ENCODE measurements around the gene NUDT1.

Gene NUDT1

GRCh38 chr7:2282185-2282751, 40.2 kb downstream of the NUDT1 start:
- H4K20me1 ChIP-seq (ENCODE audit: insufficient read depth) = no peaks in the 10 kb centered on the region
- H3K79me2 ChIP-seq (ENCODE audit: insufficient read depth, low read depth) = no peaks in the 10 kb centered on the region
- no peaks in the 10 kb centered on the region for H3K4me1 ChIP-seq (ENCODE audit: low read depth, poor library complexity, severe bottlenecking)
- no peak overlapping the region for H2AFZ ChIP-seq (ENCODE audit: low read depth)
- no peaks in the 10 kb centered on the region for H3K27me3 ChIP-seq (ENCODE audit: insufficient read depth, low read depth)
- H3K9ac ChIP-seq = no peak overlapping the region
- H3K4me3 ChIP-seq (IDR thresholded peaks at IDR 0.05; ENCODE audit: insufficient read depth, low read depth, low read length) = no peak overlapping the region
- H3K27ac ChIP-seq = no peak overlapping the region
- TF ChIP-seq, protein P1, sequence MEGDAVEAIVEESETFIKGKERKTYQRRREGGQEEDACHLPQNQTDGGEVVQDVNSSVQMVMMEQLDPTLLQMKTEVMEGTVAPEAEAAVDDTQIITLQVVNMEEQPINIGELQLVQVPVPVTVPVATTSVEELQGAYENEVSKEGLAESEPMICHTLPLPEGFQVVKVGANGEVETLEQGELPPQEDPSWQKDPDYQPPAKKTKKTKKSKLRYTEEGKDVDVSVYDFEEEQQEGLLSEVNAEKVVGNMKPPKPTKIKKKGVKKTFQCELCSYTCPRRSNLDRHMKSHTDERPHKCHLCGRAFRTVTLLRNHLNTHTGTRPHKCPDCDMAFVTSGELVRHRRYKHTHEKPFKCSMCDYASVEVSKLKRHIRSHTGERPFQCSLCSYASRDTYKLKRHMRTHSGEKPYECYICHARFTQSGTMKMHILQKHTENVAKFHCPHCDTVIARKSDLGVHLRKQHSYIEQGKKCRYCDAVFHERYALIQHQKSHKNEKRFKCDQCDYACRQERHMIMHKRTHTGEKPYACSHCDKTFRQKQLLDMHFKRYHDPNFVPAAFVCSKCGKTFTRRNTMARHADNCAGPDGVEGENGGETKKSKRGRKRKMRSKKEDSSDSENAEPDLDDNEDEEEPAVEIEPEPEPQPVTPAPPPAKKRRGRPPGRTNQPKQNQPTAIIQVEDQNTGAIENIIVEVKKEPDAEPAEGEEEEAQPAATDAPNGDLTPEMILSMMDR (conservative IDR thresholded peaks at IDR 0.05; ENCODE audit: low read depth, low read length) = no peak
- no peaks in the 10 kb centered on the region for H3K36me3 ChIP-seq (ENCODE audit: insufficient read depth)
- H3K4me2 ChIP-seq = no peak overlapping the region

DNA sequence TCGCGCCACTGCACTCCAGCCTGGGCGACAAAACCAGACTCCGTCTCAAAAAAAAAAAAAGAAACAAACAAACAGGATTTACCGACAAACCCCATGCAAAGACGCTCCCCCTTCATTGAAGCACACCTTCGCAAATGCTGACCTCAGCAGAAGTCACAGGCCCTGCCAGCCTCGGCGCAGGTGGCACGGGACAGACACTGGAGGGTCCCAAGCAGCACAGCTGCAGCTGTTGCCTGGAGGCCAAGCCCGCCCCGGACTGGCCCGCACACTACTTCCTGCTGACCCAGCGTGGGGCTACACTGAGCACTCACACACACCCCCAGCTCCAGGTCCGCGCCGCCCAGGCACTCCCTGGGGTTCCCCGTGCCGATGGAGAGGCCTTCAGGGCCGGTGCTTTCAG, 41.0 kb downstream of the NUDT1 start:
- Histone ChIP-seq H3K9ac (no peak overlapping the region), H3K27me3 (ENCODE audit: insufficient read depth, low read depth) (no peaks in the 10 kb centered on the region), H4K20me1 (ENCODE audit: insufficient read depth) (no peaks in the 10 kb centered on the region)

DNA sequence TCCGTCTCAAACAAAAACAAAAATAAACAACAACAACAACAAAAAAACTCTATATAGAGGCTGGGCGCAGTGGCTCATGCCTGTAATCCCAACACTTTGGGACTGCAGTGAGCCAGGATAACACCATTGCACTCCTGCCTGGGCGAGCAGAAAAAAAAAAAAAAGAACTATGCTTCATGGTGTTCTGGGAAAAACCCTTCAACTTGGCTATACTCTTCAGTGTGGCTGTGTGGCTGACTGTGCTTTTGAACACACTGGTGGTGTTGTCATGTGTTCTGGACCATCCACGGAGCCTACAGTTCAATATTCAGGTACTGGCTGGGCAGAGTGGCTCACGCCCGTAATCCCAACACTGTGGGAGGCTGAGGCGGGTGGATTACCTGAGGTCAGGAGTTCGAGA, 45.7 kb downstream of the NUDT1 start:
- Histone ChIP-seq H3K9ac (no peak overlapping the region), H3K79me2 (ENCODE audit: insufficient read depth, low read depth) (no peaks in the 10 kb centered on the region), H3K4me2 (no peak overlapping the region), H3K36me3 (ENCODE audit: insufficient read depth) (no peaks in the 10 kb centered on the region), H3K4me1 (ENCODE audit: low read depth, poor library complexity, severe bottlenecking) (no peaks in the 10 kb centered on the region), H4K20me1 (ENCODE audit: insufficient read depth) (no peaks in the 10 kb centered on the region), H3K4me3 (IDR thresholded peaks at IDR 0.05; ENCODE audit: insufficient read depth, low read depth, low read length) (no peak overlapping the region), H3K27ac (no peak overlapping the region), H2AFZ (ENCODE audit: low read depth) (no peak overlapping the region), H3K27me3 (ENCODE audit: insufficient read depth, low read depth) (no peaks in the 10 kb centered on the region)
- TF ChIP-seq, protein P1 (conservative IDR thresholded peaks at IDR 0.05; ENCODE audit: low read depth, low read length) = no peak

More for the DNA sequence above, 41.0 kb downstream of the NUDT1 start:
- Histone ChIP-seq H3K79me2 (ENCODE audit: insufficient read depth, low read depth) (no peaks in the 10 kb centered on the region), H3K27ac (no peak overlapping the region), H3K4me2 (no peak overlapping the region), H3K4me1 (ENCODE audit: low read depth, poor library complexity, severe bottlenecking) (no peaks in the 10 kb centered on the region), H2AFZ (ENCODE audit: low read depth) (no peak overlapping the region), H3K4me3 (IDR thresholded peaks at IDR 0.05; ENCODE audit: insufficient read depth, low read depth, low read length) (no peak overlapping the region), H3K36me3 (ENCODE audit: insufficient read depth) (no peaks in the 10 kb centered on the region)
- TF ChIP-seq, protein P1 (conservative IDR thresholded peaks at IDR 0.05; ENCODE audit: low read depth, low read length) = no peak

- TF ChIP-seq, protein P1 (conservative IDR thresholded peaks at IDR 0.05; ENCODE audit: low read depth, low read length) = no peak
- Histone ChIP-seq H2AFZ (ENCODE audit: low read depth) (no peak overlapping the region), H3K4me1 (ENCODE audit: low read depth, poor library complexity, severe bottlenecking) (no peaks in the 10 kb centered on the region), H3K27ac (no peak overlapping the region), H3K27me3 (ENCODE audit: insufficient read depth, low read depth) (no peaks in the 10 kb centered on the region), H3K79me2 (ENCODE audit: insufficient read depth, low read depth) (no peaks in the 10 kb centered on the region), H3K36me3 (ENCODE audit: insufficient read depth) (no peaks in the 10 kb centered on the region), H3K4me2 (no peak overlapping the region), H4K20me1 (ENCODE audit: insufficient read depth) (no peaks in the 10 kb centered on the region), H3K9ac (no peak overlapping the region), H3K4me3 (IDR thresholded peaks at IDR 0.05; ENCODE audit: insufficient read depth, low read depth, low read length) (no peak overlapping the region)
Observed at GRCh38 chr7:2288503-2288902, 46.5 kb downstream of the NUDT1 start.
